Measurements from ENCODE around the gene MOB3B.

The MOB3B gene

DNA sequence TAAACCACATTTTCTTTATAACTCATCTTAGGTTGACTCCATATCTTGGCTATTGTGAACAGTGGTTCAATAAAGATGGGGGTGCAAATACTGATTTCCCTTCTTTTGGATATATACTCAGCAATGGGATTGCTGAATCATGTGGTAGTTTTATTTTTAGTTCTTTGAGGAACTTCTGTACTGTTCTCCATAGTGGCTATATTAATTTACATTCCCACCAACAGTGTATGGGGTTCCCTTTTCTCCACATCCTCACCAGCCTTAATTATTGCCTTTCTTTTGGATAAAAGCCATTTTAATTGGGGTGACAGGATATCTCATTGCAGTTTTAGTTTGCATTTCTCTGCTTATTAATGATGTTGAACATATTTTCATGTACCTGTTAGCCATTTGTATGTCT lies 125.0 kb downstream of the MOB3B start:
- DNase-seq (no peak), ATAC-seq (no peak)
- H3K36me3 Mint-ChIP-seq (ENCODE audit: low read depth): no peaks in the 10 kb centered on the region
- no peak overlapping the region for H3K27ac Mint-ChIP-seq
- no peaks in the 10 kb centered on the region for H3K4me1 Mint-ChIP-seq
- no peaks in the 10 kb centered on the region for H3K9me3 Mint-ChIP-seq
- H3K27me3 Mint-ChIP-seq: no peaks in the 10 kb centered on the region
- no peak overlapping the region for H3K4me3 Mint-ChIP-seq

DNA sequence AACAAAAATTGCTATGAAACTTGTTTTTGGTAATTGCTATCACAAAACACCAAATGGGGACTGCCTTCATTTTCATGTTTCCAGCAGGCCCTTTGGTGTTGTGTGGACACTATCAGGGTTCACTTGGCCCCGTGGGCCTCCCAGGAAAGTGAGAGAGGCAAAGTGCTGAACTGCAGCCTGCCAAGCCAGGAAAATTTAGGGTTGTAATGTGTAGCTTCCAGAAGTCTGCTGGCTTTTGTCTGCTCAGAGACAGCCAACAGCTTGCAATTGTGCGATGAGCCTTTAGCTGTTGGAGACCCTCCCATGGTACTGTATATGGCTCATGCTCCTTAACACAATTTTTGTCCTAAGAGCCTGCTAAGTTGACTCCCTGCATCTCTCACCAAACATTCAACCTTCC lies 127.0 kb downstream of the MOB3B start:
- H3K4me3 Mint-ChIP-seq: no peak overlapping the region
- H3K27me3 Mint-ChIP-seq: no peaks in the 10 kb centered on the region
- no peaks in the 10 kb centered on the region for H3K4me1 Mint-ChIP-seq
- H3K9me3 Mint-ChIP-seq: no peaks in the 10 kb centered on the region
- no peaks in the 10 kb centered on the region for H3K36me3 Mint-ChIP-seq (ENCODE audit: low read depth)
- ATAC-seq: no peak
- no peak overlapping the region for H3K27ac Mint-ChIP-seq
- no peak for DNase-seq

DNA sequence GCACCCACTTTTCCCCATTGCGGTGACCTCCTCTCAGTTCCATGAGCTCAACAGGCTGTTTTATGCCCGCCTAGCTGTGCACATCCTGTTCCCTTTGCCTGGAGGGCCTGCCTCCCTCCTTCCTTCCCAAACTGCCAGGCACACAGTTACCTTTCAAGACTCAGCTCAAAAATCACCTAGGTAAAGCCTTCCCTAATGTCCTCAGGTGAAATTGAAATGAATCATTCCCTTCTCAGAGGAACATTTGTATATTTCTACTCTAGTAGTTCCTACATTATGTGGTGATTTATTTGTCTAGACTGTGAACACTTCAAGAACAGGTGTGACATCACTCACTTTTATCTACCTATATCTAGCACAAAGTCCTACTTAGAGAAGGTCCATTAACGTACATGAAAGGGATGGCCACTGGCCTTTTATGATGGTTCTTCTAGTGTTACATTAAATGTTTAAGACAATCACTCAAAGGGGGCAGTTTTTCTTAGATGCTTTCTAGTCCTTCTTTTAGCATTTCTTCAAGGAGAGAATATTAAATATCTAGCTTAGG lies 129.2 kb downstream of the MOB3B start:
- no peaks in the 10 kb centered on the region for H3K9me3 Mint-ChIP-seq
- no peak overlapping the region for H3K4me3 Mint-ChIP-seq
- DNase-seq (no peak), ATAC-seq (no peak)
- no peak overlapping the region for H3K27ac Mint-ChIP-seq
- H3K27me3 Mint-ChIP-seq: no peaks in the 10 kb centered on the region
- no peaks in the 10 kb centered on the region for H3K4me1 Mint-ChIP-seq
- H3K36me3 Mint-ChIP-seq (ENCODE audit: low read depth): no peaks in the 10 kb centered on the region

DNA sequence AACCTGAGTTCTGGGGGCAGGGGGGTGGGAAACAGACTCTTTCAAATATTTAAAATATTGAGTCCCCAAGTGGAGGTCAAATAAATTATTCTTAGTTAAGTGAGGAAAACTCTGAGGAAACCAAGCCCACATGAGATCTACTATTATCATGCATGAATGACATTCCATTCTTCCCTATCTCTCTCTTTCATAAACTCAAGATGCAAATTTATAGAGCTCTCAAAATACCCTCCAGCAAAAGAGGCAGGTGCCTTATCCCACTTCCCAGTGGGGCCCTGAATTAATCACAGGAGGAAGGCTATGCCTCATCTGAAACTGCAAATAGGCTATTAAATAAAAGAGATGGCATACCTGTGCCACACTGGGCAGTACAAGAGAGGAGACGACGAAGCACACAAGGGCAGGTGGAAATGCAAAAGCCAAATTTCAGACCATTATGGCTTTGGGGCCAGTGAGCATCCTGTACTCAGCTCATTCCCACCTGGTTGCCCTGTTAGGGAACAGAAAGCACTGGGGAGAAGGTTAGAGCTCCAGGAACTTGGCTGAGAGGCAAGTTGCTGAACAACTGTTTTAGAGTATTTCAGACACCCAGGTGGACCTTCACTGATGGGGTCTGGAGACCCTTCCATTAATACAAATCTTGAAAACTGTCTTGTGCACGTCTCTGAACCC lies 130.5 kb downstream of the MOB3B start:
- Mint-ChIP-seq H3K4me3 (no peak overlapping the region), H3K4me1 (no peaks in the 10 kb centered on the region), H3K27ac (no peak overlapping the region), H3K27me3 (no peaks in the 10 kb centered on the region), H3K36me3 (ENCODE audit: low read depth) (no peaks in the 10 kb centered on the region), H3K9me3 (no peaks in the 10 kb centered on the region)
- DNase-seq (no peak), ATAC-seq (no peak)

DNA sequence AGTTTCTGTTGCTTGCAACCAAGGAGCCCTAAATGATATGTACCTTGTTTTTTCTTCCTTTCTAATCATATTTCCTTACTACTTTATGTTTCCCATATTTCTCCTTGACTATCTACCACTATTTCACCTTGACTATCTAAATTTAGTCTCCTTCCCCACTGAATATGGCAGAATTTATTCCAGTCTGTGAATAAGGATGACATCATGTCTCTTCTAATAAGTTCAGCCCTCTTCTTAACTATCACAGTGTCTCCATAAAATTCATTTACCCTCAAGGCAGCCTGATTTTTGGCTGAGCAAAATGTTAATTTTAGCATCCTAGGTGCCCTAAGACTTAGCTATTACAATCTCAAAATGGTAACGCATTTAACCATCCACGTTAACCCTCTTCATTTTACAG lies 133.1 kb downstream of the MOB3B start:
- Mint-ChIP-seq H3K4me1 (no peaks in the 10 kb centered on the region), H3K27me3 (no peaks in the 10 kb centered on the region), H3K9me3 (no peaks in the 10 kb centered on the region), H3K36me3 (ENCODE audit: low read depth) (no peaks in the 10 kb centered on the region), H3K4me3 (no peak overlapping the region), H3K27ac (no peak overlapping the region)
- no peak for DNase-seq
- no peak for ATAC-seq

DNA sequence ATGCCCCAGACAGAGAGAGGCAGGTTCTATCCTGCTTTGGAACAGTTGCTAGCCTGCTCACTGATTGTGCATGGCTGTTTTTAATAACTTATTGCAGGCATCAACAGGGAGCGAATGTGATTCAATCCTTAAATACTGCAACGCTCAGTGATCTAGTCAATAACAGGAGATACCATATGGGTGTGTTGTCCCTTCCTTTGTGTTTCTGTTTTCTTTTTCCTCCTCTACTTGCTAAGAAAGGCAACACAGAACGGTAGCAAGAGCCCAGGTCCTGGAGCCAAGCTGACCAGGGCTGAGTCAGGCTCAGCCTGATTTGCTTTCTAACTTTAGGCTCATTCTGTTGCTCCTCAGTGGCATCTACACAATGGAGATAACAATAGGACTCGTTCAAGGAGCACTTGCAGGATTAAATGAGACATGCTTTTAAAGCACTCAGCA lies 134.1 kb downstream of the MOB3B start:
- ATAC-seq (no peak), DNase-seq (no peak)
- Mint-ChIP-seq H3K36me3 (ENCODE audit: low read depth) (no peaks in the 10 kb centered on the region), H3K9me3 (no peaks in the 10 kb centered on the region), H3K27ac (no peak overlapping the region), H3K4me3 (no peak overlapping the region), H3K27me3 (no peaks in the 10 kb centered on the region), H3K4me1 (peaks cover 2% of the 10 kb centered on the region)

DNA sequence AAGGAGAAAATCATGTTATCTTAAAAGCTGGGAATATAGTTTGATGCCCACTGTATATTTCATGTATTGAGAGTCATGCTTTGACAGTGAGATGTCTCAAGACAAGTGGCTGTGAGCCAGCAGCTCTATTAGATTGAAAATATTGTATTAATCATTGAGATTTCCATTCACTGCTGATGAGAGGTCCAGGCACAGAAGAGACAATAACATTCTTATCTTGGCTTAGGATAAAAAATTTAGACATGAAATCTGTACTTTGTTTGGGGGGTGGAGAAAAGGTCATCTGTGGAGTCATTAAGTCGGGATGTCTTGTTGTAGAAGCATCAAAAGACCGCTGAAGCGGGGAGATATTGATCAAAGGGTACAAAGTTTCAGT lies 134.8 kb downstream of the MOB3B start:
- H3K27me3 Mint-ChIP-seq: no peaks in the 10 kb centered on the region
- no peak overlapping the region for H3K27ac Mint-ChIP-seq
- ATAC-seq (no peak), DNase-seq (no peak)
- H3K4me1 Mint-ChIP-seq: peaks cover 2% of the 10 kb centered on the region
- H3K4me3 Mint-ChIP-seq: no peak overlapping the region
- H3K9me3 Mint-ChIP-seq: no peaks in the 10 kb centered on the region
- H3K36me3 Mint-ChIP-seq (ENCODE audit: low read depth): no peaks in the 10 kb centered on the region

DNA sequence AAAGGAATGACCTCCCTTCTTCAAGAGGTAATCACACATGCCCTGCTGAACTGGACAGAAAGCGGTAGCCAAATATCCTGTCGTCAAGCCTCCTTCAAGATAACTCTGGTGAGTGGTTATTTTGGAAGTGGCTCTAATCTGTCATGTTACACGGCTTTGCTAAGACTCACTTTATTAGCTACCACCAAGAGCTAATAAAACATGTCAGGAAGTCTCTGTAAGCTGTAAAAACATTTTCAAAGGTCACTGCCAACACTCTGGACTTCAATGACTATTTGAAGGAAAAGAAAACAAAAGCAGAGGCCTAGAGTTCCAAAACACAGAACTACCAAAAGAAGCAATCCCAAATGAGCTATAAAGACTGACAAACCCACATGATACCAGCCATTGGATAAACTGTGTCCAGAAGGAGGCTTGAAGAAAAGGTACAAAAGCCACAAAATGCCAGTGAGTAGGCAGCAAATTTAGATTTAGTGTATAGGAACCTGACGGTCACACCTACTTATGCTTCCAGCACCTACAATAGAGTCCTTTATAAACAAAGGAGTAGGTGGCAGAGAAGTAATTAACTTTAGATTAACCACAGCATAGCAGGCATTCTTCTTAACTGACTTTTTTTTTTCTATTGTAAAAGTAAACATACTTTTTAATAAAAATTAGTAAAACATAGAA lies 135.3 kb downstream of the MOB3B start:
- H3K4me3 Mint-ChIP-seq: no peak overlapping the region
- no peaks in the 10 kb centered on the region for H3K9me3 Mint-ChIP-seq
- H3K27me3 Mint-ChIP-seq: no peaks in the 10 kb centered on the region
- ATAC-seq (no peak), DNase-seq (no peak)
- H3K4me1 Mint-ChIP-seq: peaks cover 2% of the 10 kb centered on the region
- no peak overlapping the region for H3K27ac Mint-ChIP-seq
- no peaks in the 10 kb centered on the region for H3K36me3 Mint-ChIP-seq (ENCODE audit: low read depth)

DNA sequence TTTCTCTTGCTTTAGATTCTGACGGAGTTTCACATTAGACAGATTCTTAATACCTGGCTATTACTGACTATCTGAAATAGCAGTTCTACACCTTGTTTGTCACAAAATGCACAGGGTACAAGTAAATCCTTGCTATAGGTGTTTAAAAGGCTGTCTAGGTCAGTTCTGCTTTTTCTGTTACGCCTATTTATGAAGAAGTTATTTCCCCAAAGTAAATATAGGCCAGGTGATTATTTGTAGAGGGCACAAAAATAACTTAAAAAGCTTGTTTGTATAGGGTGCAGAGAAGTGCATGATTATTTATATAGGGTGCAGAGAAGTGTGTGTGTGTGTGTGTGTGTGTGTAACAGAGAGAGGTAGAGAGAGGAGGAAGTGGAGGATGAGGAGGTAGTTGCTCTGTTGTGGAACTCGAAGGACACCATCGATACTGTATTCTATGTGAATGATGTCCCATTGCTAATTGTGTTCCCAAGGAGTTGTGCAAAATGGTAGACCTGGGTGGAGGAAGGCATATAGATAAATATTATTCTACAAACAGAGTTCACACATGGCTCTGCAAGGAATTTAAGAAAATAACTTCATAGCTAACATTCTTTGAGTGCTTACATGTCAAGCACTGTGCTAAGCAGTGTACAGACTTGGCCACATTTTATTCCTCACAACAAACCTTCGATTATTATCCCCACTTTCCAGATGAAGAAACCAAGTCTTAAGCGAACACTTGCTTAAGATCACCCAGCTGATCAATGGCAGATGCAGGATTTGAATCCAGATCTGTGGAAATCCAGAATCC lies 136.4 kb downstream of the MOB3B start:
- Mint-ChIP-seq H3K4me1 (peaks cover 2% of the 10 kb centered on the region), H3K27ac (no peak overlapping the region), H3K27me3 (no peaks in the 10 kb centered on the region), H3K9me3 (no peaks in the 10 kb centered on the region), H3K4me3 (no peak overlapping the region), H3K36me3 (ENCODE audit: low read depth) (no peaks in the 10 kb centered on the region)
- DNase-seq (no peak), ATAC-seq (no peak)

DNA sequence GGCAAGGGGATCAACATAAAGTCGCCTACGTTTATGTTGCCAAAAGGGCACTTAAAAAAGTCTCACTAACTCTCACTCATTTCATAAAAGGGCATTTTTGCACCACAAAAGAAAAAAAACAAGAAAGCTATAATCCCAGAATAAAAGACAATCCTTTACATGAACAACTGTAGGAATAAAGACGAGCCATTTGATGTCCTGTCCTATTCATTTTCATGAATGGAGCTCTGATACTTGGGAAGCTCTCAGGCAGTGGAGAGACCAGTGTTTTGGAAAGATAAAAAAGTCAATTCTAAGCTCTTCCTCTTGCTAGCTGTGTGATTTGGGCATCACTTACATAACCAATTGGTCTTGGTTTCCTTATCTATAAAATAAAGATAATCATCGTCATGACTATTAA lies 137.2 kb downstream of the MOB3B start:
- no peak for ATAC-seq
- no peak overlapping the region for H3K4me3 Mint-ChIP-seq
- no peak overlapping the region for H3K27ac Mint-ChIP-seq
- no peaks in the 10 kb centered on the region for H3K9me3 Mint-ChIP-seq
- H3K4me1 Mint-ChIP-seq: peaks cover 2% of the 10 kb centered on the region
- H3K36me3 Mint-ChIP-seq (ENCODE audit: low read depth): no peaks in the 10 kb centered on the region
- DNase-seq: no peak
- no peaks in the 10 kb centered on the region for H3K27me3 Mint-ChIP-seq

DNA sequence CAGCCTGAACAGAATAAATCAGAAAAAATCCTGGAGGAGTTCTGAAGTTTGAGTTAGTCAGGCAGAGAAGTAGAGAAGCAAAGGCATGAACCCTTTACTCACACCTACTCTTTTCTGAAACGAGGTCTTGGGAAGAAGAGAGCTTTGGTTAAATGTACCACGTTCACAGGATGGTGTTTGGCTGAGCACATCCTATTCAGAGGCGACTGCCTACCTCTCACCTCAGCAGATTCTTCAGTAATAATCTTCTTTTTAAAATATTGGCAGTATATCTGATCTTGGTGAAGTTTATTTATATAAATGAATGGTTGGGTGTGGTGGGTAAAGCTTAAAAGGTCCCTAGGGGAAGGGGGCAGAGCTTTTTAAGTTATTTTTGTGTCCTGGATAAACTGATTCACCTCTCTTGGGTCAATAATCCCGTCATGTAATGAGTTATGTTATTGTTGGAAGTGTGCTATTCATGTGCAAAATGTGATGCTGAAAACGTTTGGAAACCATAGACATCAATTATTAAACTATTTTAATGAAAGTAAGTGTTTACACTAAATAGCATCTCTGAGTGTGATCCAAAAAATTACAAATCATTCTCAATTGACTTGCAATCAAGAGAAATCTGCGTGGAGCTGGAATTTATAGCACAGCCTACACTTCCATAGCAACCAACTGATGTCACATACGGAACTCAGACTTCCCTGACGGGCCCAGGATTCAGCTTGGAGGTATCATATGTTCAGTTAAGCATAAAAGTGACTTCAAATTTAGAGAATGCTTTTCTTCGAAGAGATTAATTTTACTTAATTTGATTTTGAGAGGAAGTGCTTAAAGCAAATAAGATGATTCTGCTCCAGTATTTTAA lies 138.3 kb downstream of the MOB3B start:
- DNase-seq: no peak
- no peaks in the 10 kb centered on the region for H3K36me3 Mint-ChIP-seq (ENCODE audit: low read depth)
- H3K4me1 Mint-ChIP-seq: peaks cover 2% of the 10 kb centered on the region
- no peak for ATAC-seq
- no peak overlapping the region for H3K4me3 Mint-ChIP-seq
- no peaks in the 10 kb centered on the region for H3K27me3 Mint-ChIP-seq
- no peak overlapping the region for H3K27ac Mint-ChIP-seq
- H3K9me3 Mint-ChIP-seq: no peaks in the 10 kb centered on the region

DNA sequence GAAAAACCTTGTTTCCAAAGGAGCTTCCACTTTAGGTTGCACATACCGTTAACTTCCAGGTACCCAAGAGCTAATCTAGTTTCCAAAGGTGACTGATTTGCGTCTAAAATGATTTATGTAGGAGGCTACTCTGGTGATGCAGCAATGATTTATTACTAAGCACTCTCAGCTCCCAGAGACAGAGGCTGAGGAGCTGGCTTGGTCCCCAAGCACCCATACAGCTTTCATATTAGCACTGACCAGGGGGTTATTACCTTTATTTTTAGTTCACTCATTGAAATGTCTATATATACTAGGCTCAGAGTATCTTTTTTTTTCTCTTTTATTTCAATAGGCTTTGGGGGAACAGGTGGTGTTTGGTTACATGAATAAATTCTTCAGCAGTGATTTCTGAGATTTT lies 141.5 kb downstream of the MOB3B start:
- H3K4me1 Mint-ChIP-seq: peaks cover 2% of the 10 kb centered on the region
- H3K27ac Mint-ChIP-seq: no peak overlapping the region
- DNase-seq: no peak
- H3K27me3 Mint-ChIP-seq: no peaks in the 10 kb centered on the region
- H3K36me3 Mint-ChIP-seq (ENCODE audit: low read depth): no peaks in the 10 kb centered on the region
- no peak overlapping the region for H3K4me3 Mint-ChIP-seq
- no peaks in the 10 kb centered on the region for H3K9me3 Mint-ChIP-seq
- no peak for ATAC-seq

DNA sequence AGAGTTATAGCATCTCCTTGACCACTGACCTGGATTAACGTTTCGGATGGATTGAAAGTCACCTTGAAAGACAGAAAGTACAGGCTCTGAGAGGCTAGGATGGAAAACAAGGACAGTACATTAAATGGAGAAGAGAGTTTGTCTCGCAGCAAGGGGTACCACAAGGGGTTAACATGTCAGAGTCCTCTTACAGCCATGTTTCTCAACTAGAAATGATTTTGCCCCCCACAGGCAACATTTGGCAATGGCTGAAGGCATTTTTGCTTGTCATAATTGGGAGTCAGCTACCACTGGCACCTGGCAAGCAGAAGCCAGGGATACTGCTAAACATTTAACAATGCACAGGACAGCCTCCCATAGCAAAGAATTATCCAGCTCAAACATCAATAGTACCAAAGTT lies 141.9 kb downstream of the MOB3B start:
- no peaks in the 10 kb centered on the region for H3K9me3 Mint-ChIP-seq
- no peak overlapping the region for H3K4me3 Mint-ChIP-seq
- DNase-seq (no peak), ATAC-seq (no peak)
- peaks cover 3% of the 10 kb centered on the region for H3K4me1 Mint-ChIP-seq
- H3K36me3 Mint-ChIP-seq (ENCODE audit: low read depth): no peaks in the 10 kb centered on the region
- H3K27me3 Mint-ChIP-seq: no peaks in the 10 kb centered on the region
- no peak overlapping the region for H3K27ac Mint-ChIP-seq

DNA sequence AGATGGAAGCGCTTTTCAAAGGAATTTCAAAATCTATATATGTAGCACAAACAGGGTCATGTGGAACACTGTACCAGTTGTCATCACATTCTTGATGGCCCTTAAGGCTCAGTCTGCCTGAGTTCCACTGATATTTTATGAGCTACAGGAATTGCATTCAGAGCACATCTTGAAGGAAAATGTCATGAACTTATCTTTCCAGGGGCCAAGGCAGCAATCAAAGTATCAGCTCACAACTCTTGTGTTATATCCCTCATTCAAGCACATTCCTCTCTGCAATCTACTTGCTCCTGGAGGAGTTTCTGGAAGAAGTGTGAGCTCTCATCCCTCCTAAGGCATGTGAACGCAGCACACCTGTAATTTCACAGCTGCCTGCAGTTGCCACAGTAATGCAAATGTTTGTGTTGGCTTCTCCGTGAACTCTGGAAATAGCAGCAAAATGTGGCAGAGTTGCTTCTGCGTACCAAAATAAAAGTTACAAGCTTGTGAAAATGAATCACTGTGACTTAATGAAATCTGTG lies 143.0 kb downstream of the MOB3B start:
- ATAC-seq: no peak
- Mint-ChIP-seq H3K4me3 (no peak overlapping the region), H3K27ac (no peak overlapping the region), H3K4me1 (peaks cover 5% of the 10 kb centered on the region), H3K27me3 (no peaks in the 10 kb centered on the region), H3K36me3 (ENCODE audit: low read depth) (no peaks in the 10 kb centered on the region), H3K9me3 (no peaks in the 10 kb centered on the region)
- DNase-seq: no peak
